Measurements from ENCODE around the gene IRF2. TPM values are rescaled to one million over a fixed set of nuclear protein-coding genes. Genes with fewer than 3 reads are reported as not detected.

Gene IRF2
- 6.1 and 6.5 TPM in 2 replicates for total RNA-seq (2014; rRNA removed; shearing (Covaris generic))

DNA sequence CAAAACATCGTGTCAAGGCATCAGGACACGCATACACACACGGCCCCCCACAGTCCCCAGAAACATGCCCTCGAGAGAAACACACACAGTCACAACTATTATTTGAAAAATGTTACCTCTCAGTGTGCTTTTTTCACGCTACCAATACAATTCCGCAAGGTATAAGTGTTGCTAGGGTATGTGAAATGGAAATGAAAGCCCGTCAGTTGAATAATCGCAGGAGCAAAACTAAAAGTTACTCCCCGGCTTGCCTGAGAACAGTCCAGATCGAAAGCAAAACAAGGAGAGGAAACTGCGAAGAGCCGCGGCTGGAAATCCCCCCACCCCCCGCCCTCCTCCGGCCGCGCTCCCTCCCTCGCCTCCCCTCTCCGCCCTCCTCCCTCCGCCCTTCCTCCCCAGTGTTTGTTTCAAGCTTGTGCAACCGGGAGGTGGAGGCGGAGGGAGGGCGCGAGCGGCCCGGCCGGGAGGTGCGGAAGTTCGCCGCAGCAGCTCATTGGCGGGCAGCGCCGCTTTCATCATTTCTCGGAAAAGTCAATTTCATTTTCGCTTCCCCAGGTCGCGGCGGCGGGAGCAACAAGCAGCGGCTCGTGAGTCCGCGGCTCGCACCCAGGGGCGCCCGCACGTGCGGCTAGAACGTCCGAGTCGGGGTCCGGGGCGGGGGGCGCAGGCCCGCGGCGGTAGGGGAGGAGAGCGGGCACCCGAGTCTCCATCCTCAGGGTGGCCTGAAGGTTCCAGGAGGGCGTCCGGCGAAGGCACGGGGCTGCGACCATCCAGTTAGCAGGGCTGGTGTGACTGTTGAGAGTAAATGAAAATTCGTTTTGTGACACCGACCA, at the start of gene IRF2:
TSS of gene IRF2 (minus strand) at position 288 of the 833 bp plus-strand sequence. CDS start 45,486 bp downstream, outside the sequence.
- DNase-seq: peak; percentile 85
- H3K9me3 ChIP-seq (replicated peaks): no peaks in the 10 kb centered on the region
- H3K4me3 ChIP-seq: peak within 1 kb of the TSS; percentile 69
- H3K36me3 ChIP-seq: no peaks in the 10 kb centered on the region
- no peaks in the 10 kb centered on the region for H3K4me1 ChIP-seq
- peak within 1 kb of the TSS; percentile 48; the same call in 1 of the 2 replicates for H3K27ac ChIP-seq
- H3K27me3 ChIP-seq: no peaks in the 10 kb centered on the region

DNA sequence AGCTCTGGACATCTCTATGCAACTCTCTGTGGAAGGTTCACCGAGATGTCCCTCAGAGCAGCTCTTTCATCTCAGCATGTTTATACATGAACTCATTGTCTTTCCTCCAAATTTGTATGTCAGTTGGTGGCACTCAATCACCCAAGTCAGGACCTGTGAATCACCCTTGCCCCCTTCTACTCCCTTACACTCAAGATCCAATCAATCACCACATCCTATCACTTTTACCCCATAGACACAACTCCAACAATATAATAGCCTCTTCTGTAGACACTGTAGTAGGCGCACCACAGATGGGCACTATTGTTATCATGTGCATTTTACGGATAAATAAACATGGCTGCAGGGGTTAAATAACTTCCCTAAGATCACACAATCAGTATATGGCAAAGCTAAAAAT, 41.3 kb upstream of the IRF2 start:
- Histone ChIP-seq H3K27ac (no peak overlapping the region), H3K27me3 (no peaks in the 10 kb centered on the region), H3K4me1 (no peaks in the 10 kb centered on the region), H3K36me3 (no peaks in the 10 kb centered on the region), H3K4me3 (no peak overlapping the region), H3K9me3 (replicated peaks) (no peaks in the 10 kb centered on the region)
- DNase-seq: no peak

- no peak overlapping the region for H3K4me3 ChIP-seq
- DNase-seq: peak; percentile 23 to 33
Observed at GRCh38 chr4:184514121-184514988, 40.0 kb upstream of the IRF2 start.

GRCh38 chr4:184513802-184514120, 39.4 kb upstream of the IRF2 start:
- Histone ChIP-seq H3K9me3 (replicated peaks) (no peaks in the 10 kb centered on the region), H3K36me3 (no peaks in the 10 kb centered on the region), H3K4me1 (no peaks in the 10 kb centered on the region), H3K27me3 (no peaks in the 10 kb centered on the region), H3K4me3 (no peak overlapping the region), H3K27ac (no peak overlapping the region)
- no peak for DNase-seq

More at GRCh38 chr4:184514121-184514988, 40.0 kb upstream of the IRF2 start:
- Histone ChIP-seq H3K27me3 (no peaks in the 10 kb centered on the region), H3K4me1 (no peaks in the 10 kb centered on the region), H3K27ac (no peak overlapping the region), H3K36me3 (no peaks in the 10 kb centered on the region), H3K9me3 (replicated peaks) (no peaks in the 10 kb centered on the region)

DNA sequence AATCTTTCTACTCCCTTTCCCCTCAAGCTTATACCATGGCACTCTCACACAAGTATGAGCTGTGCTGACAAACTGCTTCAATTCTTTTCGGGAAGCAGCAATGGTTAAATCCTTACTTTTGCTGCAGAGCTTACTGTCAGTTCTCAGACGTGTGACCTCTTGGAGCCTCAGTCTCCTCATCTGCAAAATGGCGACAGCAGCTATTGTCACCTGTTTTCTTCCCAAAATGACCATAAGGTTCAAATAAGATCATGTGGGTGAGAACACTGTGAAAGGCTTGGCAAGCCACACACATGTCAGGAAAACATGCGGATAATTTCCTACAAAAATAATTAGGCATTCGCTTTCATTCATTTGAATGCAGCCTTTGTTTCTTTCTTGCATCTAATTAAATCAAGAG, 36.8 kb upstream of the IRF2 start:
- Histone ChIP-seq H3K27ac (no peak overlapping the region), H3K36me3 (no peaks in the 10 kb centered on the region), H3K4me1 (no peaks in the 10 kb centered on the region), H3K4me3 (no peak overlapping the region), H3K27me3 (no peaks in the 10 kb centered on the region), H3K9me3 (replicated peaks) (no peaks in the 10 kb centered on the region)
- no peak for DNase-seq

GRCh38 chr4:184510401-184510800, 36.1 kb upstream of the IRF2 start:
- Histone ChIP-seq H3K4me3 (no peak overlapping the region), H3K9me3 (replicated peaks) (no peaks in the 10 kb centered on the region), H3K27me3 (no peaks in the 10 kb centered on the region), H3K36me3 (no peaks in the 10 kb centered on the region), H3K4me1 (no peaks in the 10 kb centered on the region), H3K27ac (no peak overlapping the region)
- no peak for DNase-seq

DNA sequence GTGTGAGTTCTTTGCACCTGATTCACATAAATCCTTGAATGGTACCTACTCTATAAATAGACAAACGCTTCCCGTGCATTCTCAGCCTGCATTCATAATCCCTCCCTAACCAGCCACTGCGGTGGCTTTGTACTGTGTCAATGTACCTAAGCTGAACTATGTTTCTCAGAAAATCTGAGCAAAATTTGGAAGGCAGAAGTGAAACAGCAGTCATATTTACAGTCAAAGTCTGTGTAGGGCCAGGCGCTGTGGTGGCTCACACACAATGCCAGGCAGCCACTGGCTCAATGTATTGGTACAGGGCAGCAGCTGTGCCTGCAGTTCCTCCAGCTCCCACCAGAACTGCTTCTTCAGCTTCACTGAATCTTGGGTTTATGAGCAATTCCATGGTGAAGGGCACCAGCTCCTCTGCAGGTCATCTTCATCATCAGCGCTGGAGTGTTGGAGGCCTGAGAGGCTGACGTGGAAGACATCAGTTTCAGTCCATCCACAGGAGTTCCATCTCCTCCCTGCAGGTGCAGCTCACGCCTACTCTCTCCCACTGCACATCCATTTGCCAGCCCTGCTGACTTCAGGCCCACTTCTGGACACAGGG, 32.3 kb upstream of the IRF2 start:
- H3K4me1 ChIP-seq: no peaks in the 10 kb centered on the region
- H3K4me3 ChIP-seq: no peak overlapping the region
- no peaks in the 10 kb centered on the region for H3K36me3 ChIP-seq
- no peaks in the 10 kb centered on the region for H3K27me3 ChIP-seq
- no peaks in the 10 kb centered on the region for H3K9me3 ChIP-seq (replicated peaks)
- DNase-seq: peak in 1 of 2 experiments; percentile 6
- H3K27ac ChIP-seq: no peak overlapping the region

- no peaks in the 10 kb centered on the region for H3K36me3 ChIP-seq
- no peak overlapping the region for H3K27ac ChIP-seq
- no peaks in the 10 kb centered on the region for H3K4me1 ChIP-seq
- no peak overlapping the region for H3K4me3 ChIP-seq
- H3K27me3 ChIP-seq: no peaks in the 10 kb centered on the region
- no peak for DNase-seq
- H3K9me3 ChIP-seq (replicated peaks): no peaks in the 10 kb centered on the region
Observed at GRCh38 chr4:184504385-184504784, 30.0 kb upstream of the IRF2 start.

DNA sequence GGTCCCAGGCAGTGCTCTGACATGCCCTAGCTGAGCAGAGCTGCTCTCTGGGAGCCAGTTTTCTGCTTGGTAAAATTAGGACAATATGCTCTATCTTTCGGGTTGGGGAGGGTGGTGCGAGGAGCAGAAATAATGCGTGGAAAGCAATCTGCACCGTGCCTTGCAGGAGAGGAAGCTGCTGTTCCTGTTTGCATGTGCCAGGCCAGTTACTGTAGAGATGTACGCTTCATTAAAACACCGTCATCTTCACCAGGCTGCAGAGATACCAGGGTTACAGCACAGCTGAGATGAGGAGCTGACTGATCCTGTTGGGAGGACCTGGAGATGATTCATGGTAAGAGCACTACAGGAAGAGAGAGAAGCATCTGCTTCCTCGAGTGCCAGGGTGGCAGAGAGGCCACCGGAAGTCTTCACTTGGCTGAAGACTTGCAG, 29.5 kb upstream of the IRF2 start:
- Histone ChIP-seq H3K27ac (no peak overlapping the region), H3K27me3 (no peaks in the 10 kb centered on the region), H3K36me3 (no peaks in the 10 kb centered on the region), H3K4me1 (no peaks in the 10 kb centered on the region), H3K4me3 (no peak overlapping the region), H3K9me3 (replicated peaks) (no peaks in the 10 kb centered on the region)
- DNase-seq: no peak

GRCh38 chr4:184500748-184501589, 26.6 kb upstream of the IRF2 start:
- Histone ChIP-seq H3K36me3 (no peaks in the 10 kb centered on the region), H3K27me3 (no peaks in the 10 kb centered on the region)
- no peak for DNase-seq

GRCh38 chr4:184499996-184500395, 25.6 kb upstream of the IRF2 start:
- Histone ChIP-seq H3K4me1 (no peaks in the 10 kb centered on the region), H3K27me3 (no peaks in the 10 kb centered on the region), H3K9me3 (replicated peaks) (no peaks in the 10 kb centered on the region), H3K4me3 (no peak overlapping the region), H3K36me3 (no peaks in the 10 kb centered on the region), H3K27ac (no peak overlapping the region)
- no peak for DNase-seq

More at GRCh38 chr4:184500748-184501589, 26.6 kb upstream of the IRF2 start:
- Histone ChIP-seq H3K4me3 (no peak overlapping the region), H3K4me1 (no peaks in the 10 kb centered on the region), H3K27ac (no peak overlapping the region), H3K9me3 (replicated peaks) (no peaks in the 10 kb centered on the region)

DNA sequence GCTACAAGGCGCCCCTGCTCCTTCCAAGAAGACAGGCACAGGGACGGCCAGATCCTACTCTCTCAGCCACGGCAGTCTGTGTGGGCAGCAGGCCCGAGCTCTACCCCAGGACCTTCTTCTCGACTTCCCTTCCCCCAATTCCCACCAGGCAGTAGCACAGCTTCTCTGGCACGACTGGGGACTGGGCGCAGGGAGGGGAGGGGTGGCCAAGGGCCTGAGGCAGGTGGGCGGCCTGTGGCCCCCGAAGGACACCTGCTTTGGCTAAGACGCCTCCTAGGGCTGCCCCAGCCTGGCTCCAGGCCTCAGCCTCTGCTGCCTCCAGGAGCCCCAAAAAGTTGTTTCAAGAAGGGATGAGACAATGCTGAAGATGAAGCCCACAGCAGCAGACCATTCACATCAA, 24.2 kb upstream of the IRF2 start:
- H3K27me3 ChIP-seq: no peaks in the 10 kb centered on the region
- no peaks in the 10 kb centered on the region for H3K36me3 ChIP-seq
- H3K4me1 ChIP-seq: no peaks in the 10 kb centered on the region
- no peak overlapping the region for H3K27ac ChIP-seq
- no peak overlapping the region for H3K4me3 ChIP-seq
- no peak for DNase-seq
- H3K9me3 ChIP-seq (replicated peaks): no peaks in the 10 kb centered on the region

GRCh38 chr4:184489771-184490170, 15.4 kb upstream of the IRF2 start:
- no peaks in the 10 kb centered on the region for H3K36me3 ChIP-seq
- DNase-seq: no peak
- H3K27me3 ChIP-seq: no peaks in the 10 kb centered on the region
- no peak overlapping the region for H3K27ac ChIP-seq
- no peaks in the 10 kb centered on the region for H3K4me1 ChIP-seq
- no peak overlapping the region for H3K4me3 ChIP-seq
- no peaks in the 10 kb centered on the region for H3K9me3 ChIP-seq (replicated peaks)

GRCh38 chr4:184487503-184487902, 13.2 kb upstream of the IRF2 start:
- Histone ChIP-seq H3K9me3 (replicated peaks) (no peaks in the 10 kb centered on the region), H3K4me1 (no peaks in the 10 kb centered on the region), H3K36me3 (no peaks in the 10 kb centered on the region), H3K27ac (no peak overlapping the region), H3K4me3 (no peak overlapping the region), H3K27me3 (no peaks in the 10 kb centered on the region)
- DNase-seq: no peak
